GM08714 (cell line): ENCODE measurements around the gene PLAC8.
A peak's percentile ranks its signal among the peaks of the same experiment; 100 is the strongest.
"Not testable (repeated sequence)": the region's sequence is repeated elsewhere in the genome, so short reads cannot be mapped to it uniquely, and the experiment has no call there.

ENCODE experiments used
- H3K4me3 ChIP-seq: fragments of 200-500 bp; sonication (Bioruptor generic); 2 replicates; pipeline ENCODE4 v1.5.1; 2014; ENCODE audit warnings: mild to moderate bottlenecking, low read length, inconsistent platforms
- ZNF274 ChIP-seq: IDR thresholded peaks from 2 replicates; pipeline ENCODE4 v1.6.1; 2012; ENCODE audit warnings: mild to moderate bottlenecking, low read depth, low read length

Gene PLAC8

GRCh38 chr4:83114576-83114975 is at the start of gene PLAC8:
Gene PLAC8, minus strand, starts transcription at chr4:83114729. Its CDS starts 6,808 bp downstream, at chr4:83107921.
- peak within 1 kb of the TSS; percentile 97 for H3K4me3 ChIP-seq
- no peak for TF ChIP-seq ZNF274

GRCh38 chr4:83153417-83153816 is 38.9 kb upstream of the PLAC8 start:
- TF ChIP-seq ZNF274 = no peak
- H3K4me3 ChIP-seq = no peak overlapping the region

- no peak for TF ChIP-seq ZNF274
Observed at GRCh38 chr4:83152746-83153145, 38.2 kb upstream of the PLAC8 start.

GRCh38 chr4:83151651-83152050 is 37.1 kb upstream of the PLAC8 start:
- no peak for TF ChIP-seq ZNF274
- H3K4me3 ChIP-seq = no peak overlapping the region

More at GRCh38 chr4:83152746-83153145, 38.2 kb upstream of the PLAC8 start:
- no peak overlapping the region for H3K4me3 ChIP-seq

GRCh38 chr4:83150653-83151330 is 36.3 kb upstream of the PLAC8 start:
- H3K4me3 ChIP-seq = no peak overlapping the region
- TF ChIP-seq ZNF274 = no peak

GRCh38 chr4:83149865-83150652 is 35.5 kb upstream of the PLAC8 start:
- no peak overlapping the region for H3K4me3 ChIP-seq
- no peak for TF ChIP-seq ZNF274

GRCh38 chr4:83146841-83147240 is 32.3 kb upstream of the PLAC8 start:
- TF ChIP-seq ZNF274 = no peak
- no peak overlapping the region for H3K4me3 ChIP-seq

- H3K4me3 ChIP-seq = not testable (repeated sequence)
Observed at GRCh38 chr4:83145776-83146175, 31.2 kb upstream of the PLAC8 start.

- TF ChIP-seq ZNF274 = no peak
- H3K4me3 ChIP-seq = no peak overlapping the region
Observed at GRCh38 chr4:83139514-83140156, 25.1 kb upstream of the PLAC8 start.

- no peak overlapping the region for H3K4me3 ChIP-seq
- TF ChIP-seq ZNF274 = no peak
Observed at GRCh38 chr4:83138946-83139345, 24.4 kb upstream of the PLAC8 start.

- no peak for TF ChIP-seq ZNF274
- H3K4me3 ChIP-seq = no peak overlapping the region
Observed at GRCh38 chr4:83132065-83132464, 17.5 kb upstream of the PLAC8 start.

GRCh38 chr4:83129264-83129663 is 14.7 kb upstream of the PLAC8 start:
- TF ChIP-seq ZNF274 = no peak
- H3K4me3 ChIP-seq = no peak overlapping the region

- no peak overlapping the region for H3K4me3 ChIP-seq
- no peak for TF ChIP-seq ZNF274
Observed at GRCh38 chr4:83128240-83128929, 13.9 kb upstream of the PLAC8 start.

- TF ChIP-seq ZNF274 = no peak
- no peak overlapping the region for H3K4me3 ChIP-seq
Observed at GRCh38 chr4:83125738-83126141, 11.2 kb upstream of the PLAC8 start.
